ENCODE results near the gene NET1.

The NET1 gene

GRCh38 chr10:5500162-5500670, 87.9 kb downstream of the NET1 start:
- DNase-seq (ENCODE audit: low read depth), result no peak

- DNase-seq (ENCODE audit: low read depth), result no peak
These were observed 88.6 kb downstream of the NET1 start for GRCh38 chr10:5500910-5501309.

GRCh38 chr10:5502061-5502521, 89.7 kb downstream of the NET1 start:
- no peak for DNase-seq (ENCODE audit: low read depth)

GRCh38 chr10:5502571-5503476, 90.5 kb downstream of the NET1 start:
- no peak for DNase-seq (ENCODE audit: low read depth)

- DNase-seq (ENCODE audit: low read depth), result no peak
These were observed 91.1 kb downstream of the NET1 start for GRCh38 chr10:5503477-5503835.

GRCh38 chr10:5504146-5505072, 92.1 kb downstream of the NET1 start:
- no peak for DNase-seq (ENCODE audit: low read depth)

- DNase-seq (ENCODE audit: low read depth), result no peak
These were observed 93.9 kb downstream of the NET1 start for GRCh38 chr10:5506246-5506645.

GRCh38 chr10:5506751-5507648, 94.6 kb downstream of the NET1 start:
- DNase-seq (ENCODE audit: low read depth), result no peak

- no peak for DNase-seq (ENCODE audit: low read depth)
These were observed 95.3 kb downstream of the NET1 start for GRCh38 chr10:5507649-5508131.

- DNase-seq (ENCODE audit: low read depth), result no peak
These were observed 95.8 kb downstream of the NET1 start for GRCh38 chr10:5508161-5508604.
